COLO668 (cell line): Measurements from ENCODE around the gene OTULIN.
A peak's percentile ranks its signal among the peaks of the same experiment; 100 is the strongest.

ENCODE experiments used
- DNase-seq: peaks from one replicate; lab custom pipeline; 2025; ENCODE audit not compliant: unreplicated experiment; lab: John Stamatoyannopoulos, UW

OTULIN gene

GRCh38 chr5:14695152-14695551 is 30.6 kb downstream of the OTULIN start:
- no peak for DNase-seq

DNA sequence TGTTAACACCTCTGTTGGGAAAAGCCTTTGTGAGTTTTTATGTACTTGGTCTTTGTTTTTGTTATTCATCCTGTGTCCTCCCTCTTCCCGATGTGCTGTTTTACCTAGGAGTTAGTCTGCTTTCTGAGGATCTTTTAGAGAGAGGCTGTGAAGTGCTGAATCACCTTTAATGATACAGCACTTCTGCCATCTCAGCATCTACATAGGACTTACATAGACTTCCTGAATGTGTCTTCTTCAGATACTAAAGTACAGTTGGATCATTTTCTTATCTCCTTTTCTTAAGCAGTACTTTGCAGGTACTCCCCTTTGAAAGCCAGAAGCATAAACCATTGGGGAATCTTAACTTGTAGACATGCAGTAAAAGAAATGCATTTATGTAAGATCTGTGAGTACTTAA is 31.5 kb downstream of the OTULIN start:
- DNase-seq = no peak

DNA sequence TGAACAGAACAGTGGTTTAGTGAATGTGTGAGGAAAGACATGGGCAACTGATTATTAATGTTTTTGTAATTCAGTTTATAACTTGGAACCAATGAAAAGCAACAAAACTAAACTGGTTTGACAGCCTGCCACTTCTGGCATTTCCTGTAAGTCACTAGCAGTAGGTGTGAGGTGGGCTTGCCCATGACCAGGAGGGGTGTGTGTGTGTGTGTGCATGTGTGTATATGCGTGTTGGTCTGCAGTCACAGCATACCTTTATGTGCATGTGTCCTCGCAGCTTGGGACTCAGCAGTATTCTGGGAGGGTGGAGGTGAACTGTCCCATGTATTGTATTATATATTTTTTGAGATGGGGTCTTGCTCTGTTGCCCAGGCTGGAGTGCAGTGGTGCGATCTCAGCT is 32.3 kb downstream of the OTULIN start:
- no peak for DNase-seq

DNA sequence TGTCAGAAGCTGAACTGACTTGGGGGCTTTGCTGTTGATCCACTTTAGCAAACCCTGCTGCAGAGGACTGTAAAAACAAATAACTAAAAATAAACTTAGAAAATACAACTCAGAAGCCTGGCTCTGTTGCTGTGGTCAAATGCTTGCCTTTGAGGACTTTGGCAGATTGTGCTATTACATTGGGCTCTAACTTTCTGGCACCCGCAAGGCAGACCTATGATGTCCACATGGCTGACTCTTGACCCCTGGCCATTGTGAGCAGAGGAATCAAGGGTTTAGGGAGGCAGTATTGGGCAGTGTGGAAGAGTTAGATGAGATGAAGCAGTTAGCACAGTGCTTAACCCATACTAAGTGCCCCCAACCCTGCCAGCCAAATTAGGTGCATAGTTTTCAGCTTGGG is 34.0 kb downstream of the OTULIN start:
- no peak for DNase-seq

- DNase-seq = no peak
Measured at GRCh38 chr5:14699159-14699558, 34.6 kb downstream of the OTULIN start.

DNA sequence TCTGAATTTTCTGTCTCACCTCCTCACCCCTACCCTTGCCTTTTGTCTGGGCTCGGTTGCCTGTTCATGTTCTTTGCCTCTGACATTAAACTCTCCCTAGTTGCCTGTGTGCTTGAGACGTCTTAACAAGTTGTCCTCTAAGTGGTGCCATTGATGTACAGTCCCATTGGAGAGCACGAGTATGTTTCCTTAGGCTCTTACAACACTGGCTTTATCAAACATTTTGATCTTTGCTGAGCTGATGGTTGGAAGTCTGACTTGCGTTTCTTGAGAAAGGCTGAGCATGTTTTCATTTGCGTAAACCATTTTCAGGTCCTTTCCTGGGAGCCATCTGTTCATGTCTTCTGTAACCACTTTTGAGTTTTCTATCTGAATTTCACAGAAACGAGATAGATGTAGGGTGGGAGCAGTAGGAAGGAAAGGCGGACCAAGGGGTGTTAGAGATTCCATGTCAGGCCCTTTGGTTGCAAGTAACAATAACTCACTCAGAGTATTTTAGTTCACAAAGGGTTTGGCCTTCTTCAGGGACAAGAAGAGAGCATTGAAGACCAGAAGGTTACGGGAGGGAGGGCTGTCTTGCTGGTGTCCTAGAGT is 35.4 kb downstream of the OTULIN start:
- no peak for DNase-seq

- DNase-seq = no peak
Measured at GRCh38 chr5:14700478-14701436, 36.2 kb downstream of the OTULIN start.

DNA sequence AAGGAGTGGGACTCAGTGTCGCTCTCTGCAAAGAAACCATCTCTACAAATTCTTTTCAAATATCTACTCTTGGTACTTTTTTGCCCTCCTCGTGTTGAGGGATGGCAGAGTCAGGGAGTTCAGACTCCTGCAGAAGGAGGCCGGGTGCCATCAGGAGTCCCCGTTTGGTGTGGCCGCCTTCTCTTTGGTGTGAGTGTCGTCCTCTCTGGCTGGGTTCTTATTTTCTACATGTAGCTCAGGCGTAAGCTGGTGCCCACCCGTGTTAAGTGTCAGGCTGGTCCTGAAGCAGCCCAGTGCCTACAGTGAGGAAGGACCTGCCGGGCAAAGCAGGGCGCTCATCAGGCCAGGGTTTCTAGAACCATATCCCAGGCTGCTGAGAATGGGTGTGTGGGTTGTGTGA is 37.0 kb downstream of the OTULIN start:
- no peak for DNase-seq

DNA sequence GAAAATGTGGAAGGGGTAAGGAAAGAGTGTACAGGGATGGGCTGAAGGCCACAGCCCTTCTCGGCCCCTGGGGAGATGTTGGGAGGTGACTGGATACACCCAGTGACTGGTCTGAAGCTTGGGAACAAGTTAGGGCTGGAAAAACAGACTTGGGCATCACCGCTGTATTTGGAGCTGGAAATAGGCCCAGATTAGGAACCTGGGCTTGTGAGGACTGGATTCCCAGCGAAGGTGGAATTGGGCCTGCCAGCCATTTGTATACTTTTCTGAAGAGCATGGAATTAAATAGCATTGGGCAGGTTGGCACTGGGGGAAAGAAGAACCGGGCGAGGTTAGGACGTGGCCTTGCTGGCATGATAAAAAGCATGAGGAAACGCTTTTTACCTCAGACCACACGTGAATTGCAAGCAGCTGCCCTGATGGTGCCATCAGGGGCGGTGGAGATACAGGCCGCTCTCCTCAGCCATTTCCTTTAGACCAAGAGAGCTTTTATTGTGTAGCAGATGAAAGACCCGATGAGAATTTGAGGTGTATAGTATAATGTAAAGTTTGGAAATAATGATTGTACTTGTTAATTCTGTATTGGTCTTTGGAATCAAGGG is 37.8 kb downstream of the OTULIN start:
- no peak for DNase-seq

DNA sequence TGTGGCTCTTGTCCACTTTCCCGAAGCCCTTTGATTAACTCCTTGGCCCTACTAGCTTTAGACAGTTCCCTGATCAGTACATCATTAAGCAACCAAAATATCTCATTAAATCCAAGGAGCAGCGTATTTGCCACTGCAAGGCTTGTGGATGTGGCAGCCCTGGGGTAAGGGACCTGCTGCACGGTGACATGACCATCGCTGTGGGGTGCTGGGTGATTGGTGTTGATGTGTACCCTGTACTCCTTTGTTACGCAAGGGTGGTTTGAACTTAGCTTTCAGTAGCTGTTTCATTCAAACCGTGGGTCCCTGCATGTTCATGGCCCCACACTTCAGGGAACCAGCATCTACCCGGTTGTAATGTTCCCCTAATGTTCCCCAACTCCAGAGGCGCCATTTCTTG is 41.0 kb downstream of the OTULIN start:
- DNase-seq = no peak

GRCh38 chr5:14706615-14707021 is 42.1 kb downstream of the OTULIN start:
- no peak for DNase-seq

- no peak for DNase-seq
Measured at GRCh38 chr5:14707811-14708390, 43.4 kb downstream of the OTULIN start.

DNA sequence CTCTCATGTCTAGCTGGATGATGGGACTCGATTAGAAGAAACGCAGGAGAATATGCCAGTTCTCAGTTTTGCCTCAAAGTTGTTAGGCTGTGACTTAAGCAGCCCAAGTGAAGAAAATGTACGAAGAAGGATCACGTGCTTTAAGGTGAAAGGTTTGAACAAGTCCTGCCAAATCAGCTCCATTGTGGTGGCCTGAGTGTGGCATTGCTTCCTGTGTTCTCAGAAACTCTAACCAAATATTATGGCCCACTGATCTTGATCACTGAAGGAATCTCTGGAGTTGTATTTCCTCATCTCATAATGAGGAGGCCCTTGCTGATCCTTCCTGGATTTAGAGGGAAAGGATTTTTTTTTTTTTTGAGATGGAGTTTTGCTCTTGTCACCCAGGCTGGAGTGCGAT is 44.0 kb downstream of the OTULIN start:
- DNase-seq = no peak

- no peak for DNase-seq
Measured at GRCh38 chr5:14710313-14710994, 45.9 kb downstream of the OTULIN start.

- no peak for DNase-seq
Measured at GRCh38 chr5:14712131-14712530, 47.6 kb downstream of the OTULIN start.

DNA sequence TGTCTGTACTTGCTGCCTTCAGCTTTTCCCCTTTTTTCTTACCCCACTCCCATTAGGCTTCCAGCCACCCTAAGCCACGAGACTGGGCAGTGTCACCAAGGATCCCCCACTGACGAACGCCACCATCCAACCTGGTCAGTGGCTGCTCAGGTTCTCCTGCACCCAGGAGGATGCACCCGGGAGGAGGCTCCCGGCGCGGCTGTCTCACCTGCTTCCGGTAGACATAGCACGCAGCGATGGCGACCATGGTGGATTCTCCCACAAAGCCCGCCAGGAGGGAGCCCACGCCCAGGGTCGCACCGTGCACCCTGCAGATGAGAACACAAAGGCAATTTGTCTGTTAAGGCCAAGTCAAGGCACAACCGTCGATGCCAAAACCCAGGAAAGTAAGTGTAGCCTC is 48.1 kb downstream of the OTULIN start:
- DNase-seq = no peak

GRCh38 chr5:14713476-14714390 is 49.2 kb downstream of the OTULIN start:
- DNase-seq = no peak

DNA sequence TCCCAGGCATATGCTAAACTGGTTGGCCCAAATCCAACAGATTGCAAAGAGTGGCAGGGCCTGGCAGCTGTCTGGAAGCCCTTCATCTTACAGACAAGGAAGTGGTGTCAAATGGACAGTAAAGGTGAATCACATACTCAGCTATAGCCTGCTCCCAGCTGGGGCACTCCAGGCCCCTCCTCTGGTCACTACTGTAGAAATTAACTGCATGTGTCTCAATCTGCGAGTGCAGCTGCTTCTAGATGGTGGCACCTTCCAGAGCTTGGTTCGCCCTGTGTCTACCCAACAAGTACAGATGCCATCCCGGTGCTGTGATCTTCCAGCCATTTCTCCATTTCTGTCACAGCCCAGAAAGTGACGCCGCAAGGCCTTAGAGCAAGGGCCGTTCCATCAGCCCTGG is 50.2 kb downstream of the OTULIN start:
- peak; percentile 78 for DNase-seq

- DNase-seq = no peak
Measured at GRCh38 chr5:14715481-14715880, 51.0 kb downstream of the OTULIN start.
